ENCODE results near the gene WFDC2. TPM values are rescaled to one million over a fixed set of nuclear protein-coding genes. Genes with fewer than 3 reads are reported as not detected.

The WFDC2 gene
- total and polyA plus RNA-seq, 2 of the 13 experiments (the other 11 are each of a cell fraction or from before 2014, with no cell fraction given), result 0.33 TPM; not detected in 1

DNA sequence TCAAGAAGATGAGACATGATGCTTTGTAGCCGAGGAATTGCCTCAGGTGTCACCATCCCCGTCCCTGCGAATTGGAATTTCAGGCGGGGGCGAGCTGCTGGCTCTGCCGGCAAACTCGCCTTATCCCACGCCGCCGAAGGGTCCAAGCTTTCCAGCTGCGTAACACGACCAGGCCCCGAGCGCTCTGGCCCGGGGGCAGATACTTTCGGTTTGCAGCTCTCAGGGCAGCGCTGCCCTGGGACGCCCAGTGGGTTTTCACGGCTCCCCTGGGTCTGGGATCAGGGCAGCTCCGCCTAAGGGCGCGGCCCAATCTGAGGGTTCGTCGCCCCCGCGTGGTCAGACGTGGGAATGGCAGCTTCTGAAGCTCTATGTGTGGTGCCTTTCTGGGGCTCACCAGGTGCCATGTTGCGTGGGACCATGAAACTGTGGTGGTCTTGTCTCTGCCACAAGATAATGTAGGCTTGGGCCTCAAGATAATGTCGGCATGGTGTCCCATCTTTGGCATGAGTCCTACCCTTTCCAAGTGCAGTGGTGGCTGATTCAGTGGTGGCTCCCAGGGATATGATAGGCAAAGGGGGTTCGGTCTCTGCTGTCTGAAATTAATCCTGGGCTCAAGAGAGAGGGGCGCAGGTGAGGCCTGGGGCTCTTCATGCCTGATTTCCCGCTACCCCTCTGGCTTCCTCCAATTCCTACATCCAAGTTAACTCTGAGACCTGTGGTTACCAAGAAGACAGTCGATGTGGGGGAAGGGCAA is 32.6 kb upstream of the WFDC2 start (continued):
- 0 out of 2 replicates have a peak, but pooled peaks have one; percentile 72 for TF ChIP-seq SP140L (CRISPR knock-in tag; IDR thresholded peaks at IDR 0.05; ENCODE audit: borderline replicate concordance)
- peak; percentile 64; the same call in 1 of the 2 replicates for TF ChIP-seq GLI4 (CRISPR knock-in tag; IDR thresholded peaks at IDR 0.05; ENCODE audit: borderline replicate concordance)
- no peak for TF ChIP-seq TOE1 (CRISPR knock-in tag; IDR thresholded peaks at IDR 0.05)
- TF ChIP-seq PHF21A (CRISPR knock-in tag; IDR thresholded peaks at IDR 0.05), result peak; percentile 92
- no peak for TF ChIP-seq ZUFSP (CRISPR knock-in tag; IDR thresholded peaks at IDR 0.05; ENCODE audit: borderline replicate concordance)
- TF ChIP-seq, protein P1, sequence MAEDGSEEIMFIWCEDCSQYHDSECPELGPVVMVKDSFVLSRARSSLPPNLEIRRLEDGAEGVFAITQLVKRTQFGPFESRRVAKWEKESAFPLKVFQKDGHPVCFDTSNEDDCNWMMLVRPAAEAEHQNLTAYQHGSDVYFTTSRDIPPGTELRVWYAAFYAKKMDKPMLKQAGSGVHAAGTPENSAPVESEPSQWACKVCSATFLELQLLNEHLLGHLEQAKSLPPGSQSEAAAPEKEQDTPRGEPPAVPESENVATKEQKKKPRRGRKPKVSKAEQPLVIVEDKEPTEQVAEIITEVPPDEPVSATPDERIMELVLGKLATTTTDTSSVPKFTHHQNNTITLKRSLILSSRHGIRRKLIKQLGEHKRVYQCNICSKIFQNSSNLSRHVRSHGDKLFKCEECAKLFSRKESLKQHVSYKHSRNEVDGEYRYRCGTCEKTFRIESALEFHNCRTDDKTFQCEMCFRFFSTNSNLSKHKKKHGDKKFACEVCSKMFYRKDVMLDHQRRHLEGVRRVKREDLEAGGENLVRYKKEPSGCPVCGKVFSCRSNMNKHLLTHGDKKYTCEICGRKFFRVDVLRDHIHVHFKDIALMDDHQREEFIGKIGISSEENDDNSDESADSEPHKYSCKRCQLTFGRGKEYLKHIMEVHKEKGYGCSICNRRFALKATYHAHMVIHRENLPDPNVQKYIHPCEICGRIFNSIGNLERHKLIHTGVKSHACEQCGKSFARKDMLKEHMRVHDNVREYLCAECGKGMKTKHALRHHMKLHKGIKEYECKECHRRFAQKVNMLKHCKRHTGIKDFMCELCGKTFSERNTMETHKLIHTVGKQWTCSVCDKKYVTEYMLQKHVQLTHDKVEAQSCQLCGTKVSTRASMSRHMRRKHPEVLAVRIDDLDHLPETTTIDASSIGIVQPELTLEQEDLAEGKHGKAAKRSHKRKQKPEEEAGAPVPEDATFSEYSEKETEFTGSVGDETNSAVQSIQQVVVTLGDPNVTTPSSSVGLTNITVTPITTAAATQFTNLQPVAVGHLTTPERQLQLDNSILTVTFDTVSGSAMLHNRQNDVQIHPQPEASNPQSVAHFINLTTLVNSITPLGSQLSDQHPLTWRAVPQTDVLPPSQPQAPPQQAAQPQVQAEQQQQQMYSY (CRISPR knock-in tag; IDR thresholded peaks at IDR 0.05), result no peak
- no peak for TF ChIP-seq ZNF616 (CRISPR knock-in tag; IDR thresholded peaks at IDR 0.05; ENCODE audit: low read depth)
- TF ChIP-seq ZNF850 (CRISPR knock-in tag; conservative IDR thresholded peaks at IDR 0.05), result no peak
- peak; percentile 68; the same call in 1 of the 2 replicates for TF ChIP-seq ZNF337 (CRISPR knock-in tag; IDR thresholded peaks at IDR 0.05; ENCODE audit: borderline replicate concordance, low read depth)
- no peak for TF ChIP-seq ZNF20 (CRISPR knock-in tag; IDR thresholded peaks at IDR 0.05)
- TF ChIP-seq, protein P2, sequence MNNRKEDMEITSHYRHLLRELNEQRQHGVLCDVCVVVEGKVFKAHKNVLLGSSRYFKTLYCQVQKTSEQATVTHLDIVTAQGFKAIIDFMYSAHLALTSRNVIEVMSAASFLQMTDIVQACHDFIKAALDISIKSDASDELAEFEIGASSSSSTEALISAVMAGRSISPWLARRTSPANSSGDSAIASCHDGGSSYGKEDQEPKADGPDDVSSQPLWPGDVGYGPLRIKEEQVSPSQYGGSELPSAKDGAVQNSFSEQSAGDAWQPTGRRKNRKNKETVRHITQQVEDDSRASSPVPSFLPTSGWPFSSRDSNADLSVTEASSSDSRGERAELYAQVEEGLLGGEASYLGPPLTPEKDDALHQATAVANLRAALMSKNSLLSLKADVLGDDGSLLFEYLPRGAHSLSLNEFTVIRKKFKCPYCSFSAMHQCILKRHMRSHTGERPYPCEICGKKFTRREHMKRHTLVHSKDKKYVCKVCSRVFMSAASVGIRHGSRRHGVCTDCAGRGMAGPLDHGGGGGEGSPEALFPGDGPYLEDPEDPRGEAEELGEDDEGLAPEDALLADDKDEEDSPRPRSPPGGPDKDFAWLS (CRISPR knock-in tag; IDR thresholded peaks at IDR 0.05; ENCODE audit: borderline replicate concordance), result peak; percentile 92
- TF ChIP-seq IKZF5 (CRISPR knock-in tag; IDR thresholded peaks at IDR 0.05), result peak; percentile 89; the same call in 1 of the 2 replicates
- TF ChIP-seq, protein P3, sequence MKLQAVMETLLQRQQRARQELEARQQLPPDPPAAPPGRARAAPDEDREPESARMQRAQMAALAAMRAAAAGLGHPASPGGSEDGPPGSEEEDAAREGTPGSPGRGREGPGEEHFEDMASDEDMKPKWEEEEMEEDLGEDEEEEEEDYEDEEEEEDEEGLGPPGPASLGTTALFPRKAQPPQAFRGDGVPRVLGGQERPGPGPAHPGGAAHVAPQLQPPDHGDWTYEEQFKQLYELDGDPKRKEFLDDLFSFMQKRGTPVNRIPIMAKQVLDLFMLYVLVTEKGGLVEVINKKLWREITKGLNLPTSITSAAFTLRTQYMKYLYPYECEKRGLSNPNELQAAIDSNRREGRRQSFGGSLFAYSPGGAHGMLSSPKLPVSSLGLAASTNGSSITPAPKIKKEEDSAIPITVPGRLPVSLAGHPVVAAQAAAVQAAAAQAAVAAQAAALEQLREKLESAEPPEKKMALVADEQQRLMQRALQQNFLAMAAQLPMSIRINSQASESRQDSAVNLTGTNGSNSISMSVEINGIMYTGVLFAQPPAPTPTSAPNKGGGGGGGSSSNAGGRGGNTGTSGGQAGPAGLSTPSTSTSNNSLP (IDR thresholded peaks at IDR 0.05; ENCODE audit: low read depth, low read length), result peak; percentile 22; the same call in 1 of the 2 replicates
- TF ChIP-seq ZNF790 (CRISPR knock-in tag; IDR thresholded peaks at IDR 0.05; ENCODE audit: borderline replicate concordance), result no peak
- TF ChIP-seq ZNF143 (CRISPR knock-in tag; IDR thresholded peaks at IDR 0.05), result no peak

Data from HepG2 (cell line).